T-helper 1 cell treated with Interleukin-12 subunit alpha and Interleukin-12 subunit beta and Interleukin-4 antibody, amounts not matched to agents 30 μg/mL and 1 μg/mL, for 36 hours (primary cell): ENCODE measurements around the gene IGLL5.

Source experiments
- H3K27ac Mint-ChIP-seq: one replicate; pipeline ENCODE4 v1.8.0; 2021; ENCODE audit warnings: mild to moderate bottlenecking, mixed read lengths
- H3K27me3 Mint-ChIP-seq: one replicate; pipeline ENCODE4 v1.8.0; 2021; ENCODE audit warnings: low read depth, mixed read lengths
- H3K36me3 Mint-ChIP-seq: one replicate; pipeline ENCODE4 v1.8.0; 2021; ENCODE audit warnings: low read depth, mixed read lengths
- H3K4me1 Mint-ChIP-seq: one replicate; pipeline ENCODE4 v1.8.0; 2021; ENCODE audit warnings: low read depth, mixed read lengths
- H3K4me3 Mint-ChIP-seq: one replicate; pipeline ENCODE4 v1.8.0; 2021; ENCODE audit warnings: mild to moderate bottlenecking, moderate library complexity, mixed read lengths
- H3K9me3 Mint-ChIP-seq: one replicate; pipeline ENCODE4 v1.8.0; 2021; ENCODE audit warnings: mixed read lengths

The IGLL5 gene

DNA sequence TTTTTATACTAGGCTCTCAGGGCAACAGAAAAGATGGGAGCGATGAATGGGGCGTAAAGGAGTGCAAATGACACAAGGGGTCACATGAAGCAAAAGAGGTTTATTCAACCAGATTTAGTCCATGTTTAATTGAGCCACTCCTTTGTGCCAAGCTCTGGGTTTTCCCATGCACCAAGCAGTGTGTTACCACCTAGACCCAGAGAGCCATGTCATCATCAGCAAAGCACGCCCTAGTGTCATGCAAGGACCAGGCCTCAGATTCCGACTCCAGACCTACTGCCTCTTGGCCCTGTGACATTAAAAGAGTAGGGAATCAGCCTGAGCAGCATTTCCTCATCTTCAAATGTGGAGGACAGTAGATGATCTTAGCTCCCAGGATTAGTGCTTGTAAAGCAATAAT, 1.1 kb upstream of the IGLL5 start:
- peaks cover 10% of the 10 kb centered on the region for H3K4me1 Mint-ChIP-seq
- H3K27ac Mint-ChIP-seq, result no peak overlapping the region
- H3K36me3 Mint-ChIP-seq, result no peaks in the 10 kb centered on the region
- H3K4me3 Mint-ChIP-seq, result no peak overlapping the region
- peaks cover 47% of the 10 kb centered on the region for H3K27me3 Mint-ChIP-seq
- H3K9me3 Mint-ChIP-seq, result no peaks in the 10 kb centered on the region

- Mint-ChIP-seq H3K36me3 (no peaks in the 10 kb centered on the region), H3K4me3 (no peak overlapping the region), H3K9me3 (no peaks in the 10 kb centered on the region), H3K27ac (no peak overlapping the region), H3K4me1 (peaks cover 10% of the 10 kb centered on the region), H3K27me3 (peaks cover 49% of the 10 kb centered on the region)
Observed at GRCh38 chr22:22888571-22889353, 1.1 kb downstream of the IGLL5 start.

- Mint-ChIP-seq H3K4me1 (peaks cover 2% of the 10 kb centered on the region), H3K27ac (no peak overlapping the region), H3K9me3 (no peaks in the 10 kb centered on the region), H3K27me3 (peaks cover 57% of the 10 kb centered on the region), H3K36me3 (no peaks in the 10 kb centered on the region), H3K4me3 (no peak overlapping the region)
Observed at GRCh38 chr22:22890085-22890484, 2.5 kb downstream of the IGLL5 start.

- H3K27ac Mint-ChIP-seq, result no peak overlapping the region
- H3K27me3 Mint-ChIP-seq, result peaks cover 55% of the 10 kb centered on the region
- no peaks in the 10 kb centered on the region for H3K36me3 Mint-ChIP-seq
- no peaks in the 10 kb centered on the region for H3K9me3 Mint-ChIP-seq
- no peaks in the 10 kb centered on the region for H3K4me1 Mint-ChIP-seq
- H3K4me3 Mint-ChIP-seq, result no peak overlapping the region
Observed at GRCh38 chr22:22891139-22891621, 3.6 kb downstream of the IGLL5 start.

GRCh38 chr22:22892096-22893052, 4.8 kb downstream of the IGLL5 start:
- H3K27me3 Mint-ChIP-seq, result peaks cover 51% of the 10 kb centered on the region
- H3K27ac Mint-ChIP-seq, result no peak overlapping the region
- H3K4me1 Mint-ChIP-seq, result no peaks in the 10 kb centered on the region
- H3K9me3 Mint-ChIP-seq, result no peaks in the 10 kb centered on the region
- H3K36me3 Mint-ChIP-seq, result no peaks in the 10 kb centered on the region
- H3K4me3 Mint-ChIP-seq, result no peak overlapping the region

GRCh38 chr22:22893077-22893805, 5.6 kb downstream of the IGLL5 start:
- H3K27ac Mint-ChIP-seq, result no peak overlapping the region
- peaks cover 59% of the 10 kb centered on the region for H3K27me3 Mint-ChIP-seq
- H3K9me3 Mint-ChIP-seq, result no peaks in the 10 kb centered on the region
- H3K4me1 Mint-ChIP-seq, result no peaks in the 10 kb centered on the region
- no peak overlapping the region for H3K4me3 Mint-ChIP-seq
- no peaks in the 10 kb centered on the region for H3K36me3 Mint-ChIP-seq

DNA sequence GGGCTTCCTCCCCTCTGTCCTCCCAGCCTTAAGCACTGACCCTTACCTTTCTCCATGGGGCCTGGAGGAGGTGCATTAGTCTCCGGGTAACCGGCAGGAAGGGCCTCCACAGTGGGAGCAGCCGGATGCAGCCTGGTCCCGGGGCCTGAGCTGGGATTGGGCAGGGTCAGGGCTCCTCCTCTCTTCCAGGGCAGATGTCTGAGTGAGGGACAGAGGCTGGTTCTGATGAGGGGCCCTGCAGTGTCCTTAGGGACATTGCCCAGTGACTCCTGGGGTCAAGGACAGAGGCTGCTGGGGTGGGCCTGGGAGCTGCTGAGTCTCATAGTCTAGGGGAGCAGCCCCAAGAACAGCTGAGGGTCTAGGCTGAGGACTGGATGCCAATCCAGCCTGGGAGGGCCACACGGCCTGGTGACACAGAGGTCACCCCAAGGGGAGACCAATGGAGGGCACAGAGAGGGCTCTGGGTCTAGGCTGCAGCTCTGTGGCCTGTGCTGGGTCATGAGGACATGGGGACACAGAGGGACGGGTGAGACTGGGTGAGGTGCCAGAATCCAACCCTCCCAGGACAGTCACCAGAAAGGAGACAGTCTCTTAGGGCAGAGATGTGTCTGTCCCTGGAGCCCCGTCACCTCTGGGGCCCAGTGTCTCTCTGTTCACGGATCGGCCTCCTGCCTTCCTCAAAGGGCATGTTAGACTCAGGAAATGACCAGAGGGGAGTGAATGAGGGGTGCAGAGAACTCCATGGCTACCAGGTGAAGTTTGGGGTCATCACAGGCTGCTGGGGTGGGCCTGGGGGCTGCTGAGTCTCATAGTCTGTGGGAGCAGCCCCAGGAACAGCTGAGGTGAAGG, 6.5 kb downstream of the IGLL5 start:
- Mint-ChIP-seq H3K4me3 (no peak overlapping the region), H3K27ac (no peak overlapping the region), H3K27me3 (peaks cover 54% of the 10 kb centered on the region), H3K4me1 (no peaks in the 10 kb centered on the region), H3K9me3 (no peaks in the 10 kb centered on the region), H3K36me3 (no peaks in the 10 kb centered on the region)

DNA sequence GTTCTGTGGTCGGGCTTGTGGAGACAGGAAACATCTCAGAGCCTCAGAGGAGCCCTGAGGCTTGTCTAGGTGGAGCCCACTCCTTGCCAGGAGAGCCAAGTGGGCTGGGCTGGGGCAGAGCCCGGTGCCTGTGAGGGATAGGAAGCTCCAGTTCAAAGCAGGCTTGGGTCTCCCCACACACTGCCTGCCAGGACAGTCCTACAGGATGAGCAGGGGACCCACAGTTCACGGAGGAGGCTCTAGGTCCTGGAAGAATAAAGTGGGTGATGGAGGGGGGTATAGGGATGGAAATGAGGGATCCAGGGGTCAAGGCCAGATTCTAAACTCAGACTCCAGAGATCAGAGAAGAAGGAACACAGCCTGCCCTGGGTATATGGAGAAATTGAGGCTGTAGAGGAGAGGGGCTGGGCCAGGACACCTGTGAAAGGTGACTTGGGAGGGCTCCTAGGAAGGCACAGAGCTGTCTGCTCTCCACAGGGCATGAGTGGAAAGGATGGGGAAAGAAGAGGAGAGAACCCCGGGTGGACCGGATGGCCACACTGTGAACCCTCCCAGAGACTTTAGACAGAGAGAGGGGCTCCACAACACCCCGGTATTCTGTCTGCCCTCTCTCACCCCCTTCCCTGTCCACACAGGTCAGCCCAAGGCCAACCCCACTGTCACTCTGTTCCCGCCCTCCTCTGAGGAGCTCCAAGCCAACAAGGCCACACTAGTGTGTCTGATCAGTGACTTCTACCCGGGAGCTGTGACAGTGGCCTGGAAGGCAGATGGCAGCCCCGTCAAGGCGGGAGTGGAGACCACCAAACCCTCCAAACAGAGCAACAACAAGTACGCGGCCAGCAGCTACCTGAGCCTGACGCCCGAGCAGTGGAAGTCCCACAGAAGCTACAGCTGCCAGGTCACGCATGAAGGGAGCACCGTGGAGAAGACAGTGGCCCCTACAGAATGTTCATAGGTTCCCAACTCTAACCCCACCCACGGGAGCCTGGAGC, 7.4 kb downstream of the IGLL5 start:
- H3K4me3 Mint-ChIP-seq, result no peak overlapping the region
- H3K9me3 Mint-ChIP-seq, result no peaks in the 10 kb centered on the region
- peaks cover 51% of the 10 kb centered on the region for H3K27me3 Mint-ChIP-seq
- no peaks in the 10 kb centered on the region for H3K36me3 Mint-ChIP-seq
- no peaks in the 10 kb centered on the region for H3K4me1 Mint-ChIP-seq
- no peak overlapping the region for H3K27ac Mint-ChIP-seq

GRCh38 chr22:22895776-22896445, 8.3 kb downstream of the IGLL5 start:
- no peaks in the 10 kb centered on the region for H3K36me3 Mint-ChIP-seq
- no peaks in the 10 kb centered on the region for H3K9me3 Mint-ChIP-seq
- H3K27me3 Mint-ChIP-seq, result peaks cover 49% of the 10 kb centered on the region
- no peaks in the 10 kb centered on the region for H3K4me1 Mint-ChIP-seq
- no peak overlapping the region for H3K4me3 Mint-ChIP-seq
- no peak overlapping the region for H3K27ac Mint-ChIP-seq

- H3K4me1 Mint-ChIP-seq, result no peaks in the 10 kb centered on the region
- no peaks in the 10 kb centered on the region for H3K9me3 Mint-ChIP-seq
- H3K4me3 Mint-ChIP-seq, result no peak overlapping the region
- peaks cover 45% of the 10 kb centered on the region for H3K27me3 Mint-ChIP-seq
- H3K27ac Mint-ChIP-seq, result no peak overlapping the region
- H3K36me3 Mint-ChIP-seq, result no peaks in the 10 kb centered on the region
Observed at GRCh38 chr22:22896601-22897000, 9.0 kb downstream of the IGLL5 start.

GRCh38 chr22:22897091-22897490, 9.5 kb downstream of the IGLL5 start:
- no peaks in the 10 kb centered on the region for H3K9me3 Mint-ChIP-seq
- H3K27ac Mint-ChIP-seq, result no peak overlapping the region
- peaks cover 42% of the 10 kb centered on the region for H3K27me3 Mint-ChIP-seq
- H3K36me3 Mint-ChIP-seq, result no peaks in the 10 kb centered on the region
- no peaks in the 10 kb centered on the region for H3K4me1 Mint-ChIP-seq
- no peak overlapping the region for H3K4me3 Mint-ChIP-seq

- Mint-ChIP-seq H3K27me3 (peaks cover 35% of the 10 kb centered on the region), H3K36me3 (no peaks in the 10 kb centered on the region), H3K27ac (no peak overlapping the region), H3K4me1 (no peaks in the 10 kb centered on the region), H3K4me3 (no peak overlapping the region), H3K9me3 (no peaks in the 10 kb centered on the region)
Observed at GRCh38 chr22:22897947-22898346, 10.3 kb downstream of the IGLL5 start.
